Glomerular visceral epithelial cell (primary cell): ENCODE measurements around the gene SPIN1.

Source experiments
- DNase-seq: peaks from one replicate; pipeline ENCODE4 v3.0.0-alpha.2; 2016; ENCODE audit errors: extremely low spot score

Gene SPIN1

DNA sequence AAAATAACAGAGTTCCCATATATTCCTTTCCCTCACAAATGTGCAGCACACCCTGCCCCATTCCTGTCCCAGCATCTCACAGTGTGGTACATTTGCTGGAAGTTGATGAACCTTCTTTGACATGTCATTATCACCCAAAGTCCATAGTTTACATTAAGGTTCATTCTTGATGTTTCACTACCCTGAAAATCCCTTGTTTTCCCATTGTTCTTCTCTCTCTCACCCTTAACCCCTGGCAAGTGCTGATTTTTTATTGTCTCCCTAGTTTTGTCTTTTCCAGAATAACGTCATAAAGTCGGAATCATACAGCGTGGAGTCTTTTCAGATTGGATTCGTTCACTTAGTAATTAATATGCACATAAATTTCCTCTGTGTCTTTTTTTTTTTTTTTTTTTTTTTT lies 48.1 kb downstream of the SPIN1 start:
- no peak for DNase-seq

DNA sequence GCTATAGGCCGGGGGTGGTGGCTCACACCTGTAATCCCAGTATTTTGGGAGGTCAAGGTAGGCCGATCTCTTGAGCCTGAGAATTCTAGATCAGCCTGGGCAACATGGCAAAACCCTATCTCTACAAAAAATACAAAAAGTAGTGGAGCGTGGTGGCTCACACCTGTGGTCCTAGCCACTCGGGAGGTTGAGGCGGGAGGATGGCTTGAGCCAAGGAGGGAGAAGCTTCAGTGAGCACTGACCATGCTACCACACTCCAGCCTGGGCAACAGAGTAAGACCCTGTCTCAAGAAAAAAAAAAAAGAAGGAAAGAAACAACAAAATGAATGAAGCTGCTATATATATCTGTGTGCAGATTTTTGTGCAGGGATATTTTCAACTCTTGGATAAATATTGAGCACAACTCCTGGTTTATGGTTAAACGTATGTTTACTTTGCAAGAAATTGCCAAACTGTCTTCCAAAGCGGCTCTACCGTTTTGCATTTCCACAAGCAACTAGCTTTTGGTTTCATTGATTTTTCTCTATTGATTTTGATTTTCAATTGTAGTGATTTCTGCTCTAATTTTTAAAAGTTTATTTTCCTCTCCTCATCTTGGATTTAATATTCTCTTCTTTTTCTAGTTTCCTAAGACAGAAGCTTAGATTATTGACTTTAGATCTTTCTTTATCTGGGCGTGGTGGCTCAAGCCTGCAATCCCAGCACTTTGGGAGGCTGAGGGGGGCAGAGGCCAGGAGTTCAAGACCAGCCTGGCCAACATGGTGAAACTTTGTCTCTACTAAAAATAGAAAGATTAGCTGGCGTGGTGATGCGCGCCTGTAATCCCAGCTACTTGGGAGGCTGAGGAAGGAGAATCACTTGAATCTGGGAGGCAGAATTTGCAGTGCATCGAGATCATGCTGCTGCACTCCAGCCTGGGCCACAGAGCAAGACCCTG lies 49.2 kb downstream of the SPIN1 start:
- no peak for DNase-seq

DNA sequence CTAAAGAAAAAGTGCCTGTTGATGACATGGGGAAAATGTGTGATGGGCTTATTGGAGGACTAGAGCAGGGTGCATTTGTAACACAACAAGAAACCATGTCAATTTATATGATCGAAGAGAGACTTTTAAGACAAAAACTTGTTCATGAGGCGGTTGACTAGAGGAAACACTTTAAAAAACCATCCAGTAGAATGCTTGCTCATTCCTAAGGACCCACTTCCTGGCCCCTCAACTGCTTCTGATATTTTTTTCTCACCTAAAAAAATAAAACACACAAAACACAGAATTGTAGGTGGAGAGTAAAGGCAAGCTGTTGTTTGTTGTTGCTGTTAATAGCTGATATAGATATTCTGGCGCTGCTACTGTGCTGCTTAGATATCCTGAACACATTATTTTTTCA lies 50.6 kb downstream of the SPIN1 start:
- no peak for DNase-seq

- no peak for DNase-seq
Measured at GRCh38 chr9:88441301-88442007, 53.2 kb downstream of the SPIN1 start.

DNA sequence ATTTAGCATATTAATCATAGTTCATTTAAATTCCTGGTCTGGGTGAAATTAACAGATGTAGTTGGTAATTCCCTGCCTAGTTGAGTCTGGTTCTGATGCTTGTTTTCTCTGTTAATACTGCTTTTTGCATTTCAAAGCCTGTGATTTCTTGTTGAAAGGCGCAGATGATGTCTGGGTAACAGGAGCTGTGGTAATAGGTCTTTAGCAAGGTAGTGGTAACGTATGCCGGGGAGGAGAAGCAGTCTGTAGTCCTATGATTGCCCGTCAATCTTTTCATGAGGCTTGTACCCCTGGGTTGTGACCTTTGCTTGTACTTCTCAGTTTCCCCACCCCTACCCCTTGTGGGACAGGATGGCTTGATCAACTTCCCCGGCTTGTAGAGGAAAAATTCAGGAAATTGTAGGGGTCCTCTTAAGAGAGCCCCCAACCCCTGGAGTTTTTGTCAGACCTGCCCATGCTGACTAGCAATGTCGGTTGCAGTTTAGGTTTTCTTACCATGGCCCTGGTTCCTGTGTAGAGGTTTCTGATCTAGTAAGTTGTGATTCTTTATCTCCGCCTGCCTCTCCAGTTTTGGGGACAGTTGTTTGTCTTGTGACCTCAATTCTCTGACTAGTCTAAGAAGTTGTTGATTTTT lies 55.4 kb downstream of the SPIN1 start:
- no peak for DNase-seq

GRCh38 chr9:88446728-88447127 lies 58.5 kb downstream of the SPIN1 start:
- no peak for DNase-seq

- no peak for DNase-seq
Measured at GRCh38 chr9:88447431-88447830, 59.2 kb downstream of the SPIN1 start.

DNA sequence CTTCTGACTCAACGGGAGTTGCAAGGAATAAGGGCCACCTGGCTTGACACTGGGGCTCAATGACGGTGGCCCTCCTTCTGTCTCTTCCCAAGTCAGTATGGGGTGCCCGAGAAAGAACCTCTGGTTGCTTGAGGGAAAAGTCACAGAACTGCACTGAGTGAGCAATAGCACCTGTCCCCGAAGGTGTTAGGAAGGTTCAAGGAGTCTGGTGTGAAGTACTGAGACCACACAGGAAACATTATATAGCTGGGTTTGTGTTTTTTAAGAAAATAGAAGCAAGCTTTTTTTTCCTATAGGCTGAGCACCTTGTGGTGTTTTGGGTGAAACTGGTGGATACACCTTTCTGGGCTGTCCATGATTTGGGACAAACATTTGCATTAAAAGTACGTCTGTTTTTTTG lies 62.9 kb downstream of the SPIN1 start:
- no peak for DNase-seq

DNA sequence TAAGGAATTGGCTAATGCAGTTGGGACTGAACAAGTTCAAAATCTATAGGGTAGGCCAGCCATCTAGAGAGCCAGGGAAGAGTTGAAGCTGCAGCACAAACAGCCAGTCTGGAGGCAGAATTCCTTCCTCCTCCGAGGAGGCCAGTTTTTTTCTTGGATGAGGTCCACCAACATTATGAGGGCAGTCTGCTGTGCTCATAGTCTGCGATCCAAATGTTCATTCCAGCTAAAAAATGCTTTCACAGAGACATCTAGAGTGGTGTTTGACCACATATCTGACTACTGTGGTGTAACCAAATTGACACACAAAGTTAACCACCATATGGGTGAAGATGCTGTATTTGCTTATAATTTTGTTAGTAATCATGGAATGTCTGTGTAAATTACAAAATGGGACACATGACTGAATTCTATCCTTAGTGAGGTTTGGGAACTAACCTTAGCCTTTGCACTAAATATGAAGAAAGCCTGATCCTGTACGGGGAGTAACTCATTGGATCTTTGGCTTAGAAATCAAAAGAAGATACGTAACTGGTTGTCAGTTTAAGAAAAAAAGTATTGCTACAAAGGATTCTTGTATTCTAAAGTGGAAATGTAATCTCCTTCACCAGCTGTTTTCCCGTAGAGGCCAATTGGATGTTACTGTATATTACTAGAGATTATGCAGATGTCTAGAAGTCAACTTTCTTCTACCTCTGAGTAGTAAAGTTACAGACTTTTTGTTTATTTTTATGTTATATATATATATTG lies 70.6 kb downstream of the SPIN1 start:
- peak; percentile 76 for DNase-seq

DNA sequence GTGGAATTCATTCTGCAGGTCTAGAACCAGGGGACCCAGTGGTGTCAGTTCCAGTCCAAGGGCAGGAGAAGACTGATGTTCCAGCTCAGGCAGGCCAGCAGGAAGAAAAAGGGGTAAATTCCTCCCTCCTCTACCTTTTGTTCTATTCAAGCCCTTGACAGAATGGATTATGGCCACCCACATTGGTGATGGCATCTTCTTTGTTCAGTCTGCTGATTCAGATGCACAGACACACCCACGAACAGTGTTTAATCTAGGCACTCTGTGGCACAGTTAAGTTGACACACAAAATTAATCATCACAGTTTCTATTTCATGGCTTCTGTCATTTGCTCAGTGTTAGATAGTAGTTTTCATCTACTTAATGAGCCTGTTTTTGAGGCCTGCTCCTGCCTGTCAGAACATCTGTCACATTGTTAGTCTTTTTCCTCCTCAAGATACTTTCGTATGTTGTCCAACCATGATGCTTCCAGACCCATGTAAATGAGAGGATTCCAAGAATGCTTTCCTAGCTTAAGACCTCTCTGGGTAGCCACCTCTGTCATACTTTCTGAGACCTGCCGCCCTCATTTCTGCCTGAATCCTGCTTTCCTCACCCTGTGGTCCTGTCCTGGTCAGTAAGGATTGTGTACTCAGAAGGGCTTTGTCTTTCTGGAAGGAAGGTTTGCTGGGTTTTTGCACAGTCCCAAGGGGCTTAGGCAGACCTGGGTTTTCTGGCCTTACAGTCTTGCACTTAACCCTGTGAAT lies 72.5 kb downstream of the SPIN1 start:
- DNase-seq: no peak

DNA sequence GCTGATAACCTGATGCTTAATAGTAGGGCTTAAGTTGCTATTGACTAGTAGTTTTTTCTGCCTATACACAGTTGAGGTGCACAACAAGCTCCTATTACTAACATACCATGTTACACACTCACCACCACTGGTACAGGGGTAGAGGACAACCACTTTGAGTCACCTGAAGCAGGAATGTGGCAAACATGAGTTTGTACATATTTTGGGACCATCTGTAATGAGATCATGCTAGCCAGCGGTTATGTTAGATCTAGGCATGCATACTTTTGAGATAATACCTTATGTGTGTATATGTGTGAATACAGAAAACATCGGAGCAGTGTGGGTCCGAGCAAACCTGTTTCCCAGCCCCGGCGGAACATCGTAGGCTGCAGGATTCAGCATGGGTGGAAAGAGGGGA lies 73.9 kb downstream of the SPIN1 start:
- DNase-seq: peak; percentile 70

DNA sequence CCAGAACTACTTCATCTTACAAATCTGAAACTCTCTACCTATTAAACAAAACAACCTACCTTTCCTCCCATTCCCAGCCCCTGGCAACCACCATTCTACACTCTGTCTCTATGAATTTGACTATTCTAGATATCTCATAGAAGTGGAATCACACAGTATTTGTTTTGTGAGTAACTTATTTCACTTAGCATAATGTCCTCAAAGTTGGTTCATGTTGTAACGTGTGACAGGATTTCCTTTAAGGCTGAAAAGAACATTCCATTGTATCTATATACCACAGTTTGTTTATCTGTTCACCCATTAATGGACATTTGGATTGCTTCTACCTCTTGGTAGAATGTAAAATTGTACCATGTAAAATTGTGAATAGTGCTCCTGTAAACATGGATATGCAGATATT lies 76.6 kb downstream of the SPIN1 start:
- DNase-seq: no peak

GRCh38 chr9:88468226-88468625 lies 80.0 kb downstream of the SPIN1 start:
- no peak for DNase-seq

GRCh38 chr9:88476491-88477271 lies 88.4 kb downstream of the SPIN1 start:
- DNase-seq: peak; percentile 84

DNA sequence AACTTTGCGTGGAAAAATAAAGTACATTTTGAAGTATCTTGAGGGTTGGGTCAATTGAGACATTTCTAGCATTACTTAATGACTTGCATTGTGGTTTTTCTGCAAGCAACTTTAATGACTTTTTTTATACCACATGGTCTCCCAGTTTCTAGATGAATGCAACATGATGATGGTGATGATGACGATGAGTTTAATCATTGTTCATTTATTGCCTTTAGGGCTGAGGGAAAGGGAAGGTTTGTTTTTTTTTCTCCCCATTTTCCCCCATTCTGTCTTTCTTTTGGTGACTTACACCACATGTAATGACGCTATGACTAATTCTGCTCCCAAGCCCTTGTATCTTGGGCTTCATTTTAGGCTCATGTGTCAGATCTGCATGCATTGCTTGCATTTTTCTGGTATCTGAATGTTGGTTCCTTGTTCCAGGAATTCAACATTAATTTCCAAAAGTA lies 89.1 kb downstream of the SPIN1 start:
- peak; percentile 95 for DNase-seq

DNA sequence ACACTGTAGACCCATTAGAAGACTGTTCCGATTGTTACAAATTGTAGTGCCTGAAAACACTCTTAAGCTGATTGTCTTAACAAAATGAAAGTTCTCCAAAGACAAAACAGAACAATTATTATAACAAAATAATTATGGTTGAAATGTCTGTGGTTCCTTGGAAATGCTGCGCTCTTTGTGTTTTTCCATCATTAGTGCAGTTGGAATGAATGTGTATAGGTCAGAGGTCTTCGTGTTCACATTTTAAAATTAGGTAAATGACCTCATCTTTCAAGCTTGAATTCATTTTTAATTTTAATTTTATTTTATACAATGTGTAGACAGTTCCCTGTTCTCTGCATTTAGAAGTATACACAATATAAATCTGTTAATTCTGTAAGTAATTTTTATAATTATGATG lies 90.0 kb downstream of the SPIN1 start:
- no peak for DNase-seq

DNA sequence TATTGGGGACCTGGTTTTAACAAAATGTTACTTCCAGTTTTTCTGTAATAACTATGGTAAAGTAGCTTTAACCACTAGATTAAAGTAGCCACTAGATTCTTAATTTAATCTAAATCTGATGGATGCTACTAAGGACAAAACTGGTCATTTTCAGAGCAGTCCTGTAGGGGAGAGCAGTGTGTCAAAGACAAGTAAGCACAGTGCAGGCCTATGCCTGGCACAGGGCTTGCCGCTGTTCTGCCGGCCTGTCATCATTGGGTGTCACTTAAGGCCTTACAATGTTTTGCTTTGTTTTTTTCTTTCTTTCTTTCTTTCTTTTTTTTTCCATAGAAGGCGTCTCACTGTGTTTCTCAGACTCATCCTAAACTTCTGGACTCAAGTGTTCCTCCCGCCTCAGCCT lies 93.7 kb downstream of the SPIN1 start:
- DNase-seq: no peak

- no peak for DNase-seq
Measured at GRCh38 chr9:88488166-88488565, 99.9 kb downstream of the SPIN1 start.

- no peak for DNase-seq
Measured at GRCh38 chr9:88494983-88495721, 106.9 kb downstream of the SPIN1 start.

DNA sequence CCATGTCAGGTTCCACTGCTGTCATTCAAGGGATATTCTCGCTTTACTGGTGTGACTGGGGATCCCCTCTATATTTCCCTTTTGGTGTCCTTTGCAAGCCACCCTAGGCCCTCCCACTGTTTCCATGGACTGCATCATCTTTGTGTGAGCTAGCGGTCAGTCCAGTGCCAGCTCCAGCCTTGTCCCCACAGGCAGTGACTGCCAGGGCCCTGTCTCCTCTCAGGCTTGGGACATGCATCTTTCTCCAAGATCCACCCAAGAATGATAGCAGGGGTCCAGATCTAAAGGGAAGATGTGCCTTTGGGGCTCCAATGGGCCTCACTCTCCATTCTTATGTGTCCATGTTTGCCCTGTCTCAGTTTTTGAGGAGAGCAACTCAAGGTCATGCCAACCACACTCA lies 109.0 kb downstream of the SPIN1 start:
- DNase-seq: no peak
